GM12874 (cell line): ENCODE data around the gene PCBP3.

Experiments used
- CTCF ChIP-seq: IDR thresholded peaks from 2 replicates; pipeline ENCODE4 v1.5.1; 2011; ENCODE audit warnings: low read depth, mild to moderate bottlenecking, control low read depth, low read length, moderate library complexity; ENCODE audit not compliant: insufficient read depth

Gene PCBP3

GRCh38 chr21:45849651-45850050 is 206.1 kb downstream of the PCBP3 start:
- no peak for TF ChIP-seq CTCF

GRCh38 chr21:45850181-45850580 is 206.7 kb downstream of the PCBP3 start:
- no peak for TF ChIP-seq CTCF

- TF ChIP-seq CTCF: no peak
Observed at GRCh38 chr21:45852886-45853400, 209.4 kb downstream of the PCBP3 start.

- no peak for TF ChIP-seq CTCF
Observed at GRCh38 chr21:45853703-45854342, 210.3 kb downstream of the PCBP3 start.

GRCh38 chr21:45854690-45855247 is 211.2 kb downstream of the PCBP3 start:
- TF ChIP-seq CTCF: no peak

GRCh38 chr21:45855248-45855811 is 211.8 kb downstream of the PCBP3 start:
- no peak for TF ChIP-seq CTCF

- no peak for TF ChIP-seq CTCF
Observed at GRCh38 chr21:45856442-45856841, 212.9 kb downstream of the PCBP3 start.
